GM18861 (cell line): ENCODE measurements around the gene ANO2.

Experiments
- ATAC-seq: cut with Tn5 transposase; IDR thresholded peaks from one replicate; pipeline ENCODE4 v1.9.1; 2021; ENCODE audit not compliant: unreplicated experiment

The ANO2 gene

GRCh38 chr12:5921027-5921909 is 23.8 kb downstream of the ANO2 start:
- no peak for ATAC-seq

GRCh38 chr12:5916785-5917290 is 28.2 kb downstream of the ANO2 start:
- no peak for ATAC-seq

- ATAC-seq = no peak
Observed at GRCh38 chr12:5915511-5915910, 29.5 kb downstream of the ANO2 start.

- no peak for ATAC-seq
Observed at GRCh38 chr12:5914387-5915149, 30.5 kb downstream of the ANO2 start.

GRCh38 chr12:5913387-5913786 is 31.7 kb downstream of the ANO2 start:
- ATAC-seq = no peak

GRCh38 chr12:5912437-5913334 is 32.4 kb downstream of the ANO2 start:
- ATAC-seq = no peak

GRCh38 chr12:5912011-5912410 is 33.0 kb downstream of the ANO2 start:
- no peak for ATAC-seq

GRCh38 chr12:5910790-5911548 is 34.1 kb downstream of the ANO2 start:
- ATAC-seq = no peak

- ATAC-seq = no peak
Observed at GRCh38 chr12:5909560-5909959, 35.5 kb downstream of the ANO2 start.

- ATAC-seq = no peak
Observed at GRCh38 chr12:5908251-5908650, 36.8 kb downstream of the ANO2 start.

GRCh38 chr12:5907807-5908206 is 37.3 kb downstream of the ANO2 start:
- no peak for ATAC-seq

GRCh38 chr12:5905757-5906156 is 39.3 kb downstream of the ANO2 start:
- no peak for ATAC-seq

- ATAC-seq = no peak
Observed at GRCh38 chr12:5904969-5905368, 40.1 kb downstream of the ANO2 start.

- ATAC-seq = no peak
Observed at GRCh38 chr12:5904441-5904840, 40.6 kb downstream of the ANO2 start.

GRCh38 chr12:5902736-5903135 is 42.3 kb downstream of the ANO2 start:
- ATAC-seq = no peak

- no peak for ATAC-seq
Observed at GRCh38 chr12:5901416-5901815, 43.6 kb downstream of the ANO2 start.

- no peak for ATAC-seq
Observed at GRCh38 chr12:5900533-5901205, 44.4 kb downstream of the ANO2 start.

- no peak for ATAC-seq
Observed at GRCh38 chr12:5900076-5900475, 45.0 kb downstream of the ANO2 start.

GRCh38 chr12:5899675-5900074 is 45.4 kb downstream of the ANO2 start:
- ATAC-seq = no peak

GRCh38 chr12:5898874-5899273 is 46.2 kb downstream of the ANO2 start:
- no peak for ATAC-seq
